Measurements from ENCODE around the gene GLB1L2. TPM values are rescaled to one million over a fixed set of nuclear protein-coding genes. Genes with fewer than 3 reads are reported as not detected.

Gene GLB1L2
- total RNA-seq, 3 donors from 2014 or later, result 21.5 to 27.9 (median 26.9) TPM

- intact Hi-C loops (cut with DNase I, micrococcal nuclease), result no loop called here
- TF ChIP-seq, protein P1, sequence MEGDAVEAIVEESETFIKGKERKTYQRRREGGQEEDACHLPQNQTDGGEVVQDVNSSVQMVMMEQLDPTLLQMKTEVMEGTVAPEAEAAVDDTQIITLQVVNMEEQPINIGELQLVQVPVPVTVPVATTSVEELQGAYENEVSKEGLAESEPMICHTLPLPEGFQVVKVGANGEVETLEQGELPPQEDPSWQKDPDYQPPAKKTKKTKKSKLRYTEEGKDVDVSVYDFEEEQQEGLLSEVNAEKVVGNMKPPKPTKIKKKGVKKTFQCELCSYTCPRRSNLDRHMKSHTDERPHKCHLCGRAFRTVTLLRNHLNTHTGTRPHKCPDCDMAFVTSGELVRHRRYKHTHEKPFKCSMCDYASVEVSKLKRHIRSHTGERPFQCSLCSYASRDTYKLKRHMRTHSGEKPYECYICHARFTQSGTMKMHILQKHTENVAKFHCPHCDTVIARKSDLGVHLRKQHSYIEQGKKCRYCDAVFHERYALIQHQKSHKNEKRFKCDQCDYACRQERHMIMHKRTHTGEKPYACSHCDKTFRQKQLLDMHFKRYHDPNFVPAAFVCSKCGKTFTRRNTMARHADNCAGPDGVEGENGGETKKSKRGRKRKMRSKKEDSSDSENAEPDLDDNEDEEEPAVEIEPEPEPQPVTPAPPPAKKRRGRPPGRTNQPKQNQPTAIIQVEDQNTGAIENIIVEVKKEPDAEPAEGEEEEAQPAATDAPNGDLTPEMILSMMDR (IDR thresholded peaks at IDR 0.05), result no peak
- no peaks in the 10 kb centered on the region for H3K36me3 ChIP-seq (ENCODE audit: low read depth)
- no peaks in the 10 kb centered on the region for H3K4me1 ChIP-seq (ENCODE audit: low read depth)
- H3K9me3 ChIP-seq, result no peaks in the 10 kb centered on the region
- no peak overlapping the region for H3K4me3 ChIP-seq
- ATAC-seq (no peak), DNase-seq (no peak)
Measured at GRCh38 chr11:134409552-134410429, 78.0 kb downstream of the GLB1L2 start.

- intact Hi-C loops (cut with DNase I, micrococcal nuclease), result no loop called here
- ATAC-seq, result no peak
- H3K4me1 ChIP-seq (ENCODE audit: low read depth), result no peaks in the 10 kb centered on the region
Measured at GRCh38 chr11:134410766-134411165, 79.0 kb downstream of the GLB1L2 start.

DNA sequence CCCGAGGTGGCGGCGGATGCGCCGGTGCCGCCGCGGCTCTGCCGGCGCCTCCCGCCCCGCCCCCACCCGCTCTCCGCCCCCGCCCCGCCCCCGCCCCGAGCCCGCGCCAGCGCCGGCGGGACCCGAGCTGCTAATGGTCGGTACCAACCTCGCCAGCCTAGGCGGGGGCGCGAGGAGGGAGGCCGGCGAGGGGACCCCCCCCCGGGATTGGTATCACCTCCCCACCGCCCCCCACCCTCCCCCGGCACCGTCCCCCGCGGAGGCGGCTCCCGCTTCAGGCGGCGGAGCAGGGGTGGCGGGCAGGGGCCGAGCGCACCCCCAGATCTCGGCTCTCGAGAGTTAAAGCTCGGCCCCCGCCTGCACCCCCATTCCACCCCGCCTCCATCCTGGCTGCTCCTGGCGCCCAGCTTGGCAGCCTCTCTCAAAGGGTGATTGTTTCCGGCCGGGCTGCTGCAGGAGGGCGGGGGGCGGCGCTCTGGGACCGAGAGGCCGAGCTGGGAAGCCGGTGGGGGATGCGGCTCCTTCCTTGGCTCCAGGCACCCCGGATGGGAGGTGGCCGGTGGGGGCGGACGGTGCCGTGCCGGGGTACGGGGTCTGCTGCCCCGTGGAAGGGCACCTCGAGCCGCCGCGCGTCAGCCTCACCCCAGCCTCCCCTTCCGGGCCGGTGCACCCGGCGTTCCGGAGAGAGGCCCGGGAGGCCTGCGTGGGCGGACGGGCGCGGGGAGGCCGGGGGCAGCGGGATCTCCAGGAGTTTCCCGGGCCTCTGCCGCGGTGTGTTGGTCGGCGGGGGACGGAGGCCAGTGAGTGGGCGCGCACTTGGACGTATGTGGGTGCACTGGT is 80.6 kb downstream of the GLB1L2 start, which contains the start of gene B3GAT1:
Gene B3GAT1 (minus strand): TSS at position 40 of the 840 bp plus-strand sequence. CDS start 24,583 bp downstream, outside the sequence.
- Histone ChIP-seq H3K9me3 (no peaks in the 10 kb centered on the region), H3K36me3 (ENCODE audit: low read depth) (no peaks in the 10 kb centered on the region), H3K4me3 (no peak within 1 kb of the TSS), H3K4me1 (ENCODE audit: low read depth) (no peaks in the 10 kb centered on the region)
- TF ChIP-seq, protein P1 (IDR thresholded peaks at IDR 0.05), result no peak
- no peak for DNase-seq
- peak; percentile 28 for ATAC-seq
- intact Hi-C loops (cut with DNase I, micrococcal nuclease), result no loop called here

More at GRCh38 chr11:134410766-134411165, 79.0 kb downstream of the GLB1L2 start:
- TF ChIP-seq, protein P1 (IDR thresholded peaks at IDR 0.05), result no peak
- H3K4me3 ChIP-seq, result no peak overlapping the region
- H3K9me3 ChIP-seq, result no peaks in the 10 kb centered on the region
- H3K36me3 ChIP-seq (ENCODE audit: low read depth), result no peaks in the 10 kb centered on the region
- no peak for DNase-seq

- intact Hi-C loops (cut with DNase I, micrococcal nuclease), result no loop called here
- ATAC-seq (no peak), DNase-seq (no peak)
- no peaks in the 10 kb centered on the region for H3K4me1 ChIP-seq (ENCODE audit: low read depth)
- H3K36me3 ChIP-seq (ENCODE audit: low read depth), result no peaks in the 10 kb centered on the region
- H3K4me3 ChIP-seq, result no peak overlapping the region
- H3K9me3 ChIP-seq, result no peaks in the 10 kb centered on the region
- TF ChIP-seq, protein P1 (IDR thresholded peaks at IDR 0.05), result no peak
Measured at GRCh38 chr11:134413043-134413825, 81.4 kb downstream of the GLB1L2 start.
